Mesenchymal stem cell (in vitro differentiated cells and primary cell): ENCODE measurements around the gene FAM135A.

Source experiments
- DNase-seq: peaks from one replicate; pipeline ENCODE4 v3.0.0-alpha.2; 2013
- H2AFZ ChIP-seq: one replicate; pipeline ENCODE4 v1.6.1; 2013; ENCODE audit warnings: low read depth, mild to moderate bottlenecking, control low read depth, inconsistent platforms, low read length, moderate library complexity
- H2AK5ac ChIP-seq: 2 replicates; pipeline ENCODE4 v1.6.1; 2013; ENCODE audit warnings: low read length, moderate library complexity, mild to moderate bottlenecking, inconsistent platforms; ENCODE audit not compliant: severe bottlenecking
- H2BK120ac ChIP-seq: one replicate; pipeline ENCODE4 v1.6.1; 2013; ENCODE audit warnings: low read depth, mild to moderate bottlenecking, inconsistent platforms, low read length, moderate library complexity
- H2BK12ac ChIP-seq, 2 experiments: one replicate each; pipeline ENCODE4 v1.6.1; 2013; ENCODE audit warnings: inconsistent platforms in 2 of 2, low read length in 2 of 2, mild to moderate bottlenecking in 2 of 2, moderate library complexity in 2 of 2, control low read depth in 1 of 2
- H2BK15ac ChIP-seq: one replicate; pipeline ENCODE4 v1.6.1; 2013; ENCODE audit warnings: mild to moderate bottlenecking, low read depth, inconsistent platforms; ENCODE audit not compliant: poor library complexity, severe bottlenecking
- H2BK5ac ChIP-seq: 2 replicates; pipeline ENCODE4 v1.6.1; 2013; ENCODE audit warnings: low read depth, mild to moderate bottlenecking, low read length, control low read depth, inconsistent platforms; ENCODE audit not compliant: poor library complexity, severe bottlenecking
- H3K14ac ChIP-seq, 2 experiments: one replicate each; pipeline ENCODE4 v1.6.1; 2013; ENCODE audit warnings: inconsistent platforms in 2 of 2, low read length in 2 of 2, control low read depth in 1 of 2, mild to moderate bottlenecking in 1 of 2, moderate library complexity in 1 of 2
- H3K18ac ChIP-seq, 2 experiments: one replicate each; pipeline ENCODE4 v1.6.1; 2013; ENCODE audit warnings: inconsistent platforms in 2 of 2, low read length in 2 of 2, control low read depth in 1 of 2, low read depth in 1 of 2, mild to moderate bottlenecking in 1 of 2
- H3K23ac ChIP-seq, 2 experiments: one replicate each; pipeline ENCODE4 v1.6.1; 2013; ENCODE audit warnings: inconsistent platforms in 2 of 2, low read length in 2 of 2, mild to moderate bottlenecking in 2 of 2, moderate library complexity in 2 of 2, control low read depth in 1 of 2
- H3K27ac ChIP-seq: 2 replicates; pipeline ENCODE4 v1.5.1; 2013; ENCODE audit warnings: mild to moderate bottlenecking, moderate library complexity, low read length, control low read depth, inconsistent platforms; ENCODE audit not compliant: poor library complexity, severe bottlenecking
- H3K27me3 ChIP-seq, 2 experiments: 2 replicates each; pipeline versions ENCODE4 v1.6.1 to v1.7.0; 2013; ENCODE audit warnings: low read length in 2 of 2, mild to moderate bottlenecking in 2 of 2, moderate library complexity in 2 of 2, control low read depth in 1 of 2, inconsistent platforms in 1 of 2; ENCODE audit not compliant: control insufficient read depth in 1 of 2, insufficient read depth in 1 of 2
- H3K36me3 ChIP-seq, 2 experiments: 2 replicates each; pipeline versions ENCODE4 v1.6.1 to v1.7.0; 2013; ENCODE audit warnings: low read length in 2 of 2, control low read depth in 1 of 2, inconsistent platforms in 1 of 2, low read depth in 1 of 2, mild to moderate bottlenecking in 1 of 2; ENCODE audit not compliant: insufficient read depth in 2 of 2, control insufficient read depth in 1 of 2
- H3K4ac ChIP-seq, 2 experiments: one replicate each; pipeline ENCODE4 v1.6.1; 2013; ENCODE audit warnings: inconsistent platforms in 2 of 2, low read length in 2 of 2, mild to moderate bottlenecking in 2 of 2, moderate library complexity in 2 of 2, control low read depth in 1 of 2, low read depth in 1 of 2
- H3K4me1 ChIP-seq: 2 replicates; pipeline ENCODE4 v1.6.1; 2013; ENCODE audit warnings: low read depth, low read length, control low read depth; ENCODE audit not compliant: control insufficient read depth, insufficient read depth
- H3K4me2 ChIP-seq: 2 replicates; pipeline ENCODE4 v1.6.1; 2013; ENCODE audit warnings: low read length, mild to moderate bottlenecking, inconsistent platforms; ENCODE audit not compliant: poor library complexity, severe bottlenecking
- H3K4me3 ChIP-seq, 2 experiments: 2 replicates each; pipeline versions ENCODE4 v1.5.1 to v1.7.0; 2013; ENCODE audit warnings: low read length in 2 of 2, mild to moderate bottlenecking in 2 of 2, control low read depth in 1 of 2, low read depth in 1 of 2; ENCODE audit not compliant: insufficient read depth in 1 of 2
- H3K79me1 ChIP-seq: replicated peaks from 2 replicates; pipeline ENCODE4 v1.6.1; 2013; ENCODE audit warnings: mild to moderate bottlenecking, control low read depth, low read length, inconsistent platforms; ENCODE audit not compliant: poor library complexity, severe bottlenecking
- H3K9ac ChIP-seq: 2 replicates; pipeline ENCODE4 v1.7.0; 2013; ENCODE audit warnings: mild to moderate bottlenecking, low read length, moderate library complexity
- H3K9me3 ChIP-seq: 2 replicates; pipeline ENCODE4 v1.7.0; 2013; ENCODE audit warnings: mild to moderate bottlenecking, low read length; ENCODE audit not compliant: control insufficient read depth
- H4K8ac ChIP-seq: one replicate; pipeline ENCODE4 v1.6.1; 2013; ENCODE audit warnings: inconsistent platforms, mild to moderate bottlenecking, low read length, moderate library complexity
- H4K91ac ChIP-seq: one replicate; pipeline ENCODE4 v1.6.1; 2013; ENCODE audit warnings: mild to moderate bottlenecking, low read length, inconsistent platforms
- WGBS: methylation state at CpG from one replicate; pipeline ENCODE4 v1.1.7; 2013; ENCODE audit warnings: mixed read lengths; 5-methylcytosine and 5-hydroxymethylcytosine counted together

The FAM135A gene

GRCh38 chr6:70547313-70547712 lies 134.0 kb downstream of the FAM135A start:
- Histone ChIP-seq H2BK12ac (no peak overlapping the region), H2BK120ac (no peak overlapping the region), H3K79me1 (no peaks in the 10 kb centered on the region), H3K27me3 (no peaks in the 10 kb centered on the region), H3K18ac (no peak overlapping the region), H3K4ac (no peak overlapping the region), H3K36me3 (no peaks in the 10 kb centered on the region), H2AFZ (no peak overlapping the region), H3K27ac (no peak overlapping the region), H3K9me3 (no peaks in the 10 kb centered on the region), H3K4me1 (no peaks in the 10 kb centered on the region), H3K9ac (no peak overlapping the region), H2BK5ac (no peak overlapping the region), H4K8ac (no peak overlapping the region), H3K23ac (no peak overlapping the region), H3K4me3 (no peak overlapping the region), H3K4me2 (no peak overlapping the region), H2BK15ac (no peak overlapping the region), H4K91ac (no peak overlapping the region), H3K14ac (no peak overlapping the region), H2AK5ac (no peak overlapping the region)
- peak; percentile 22 for DNase-seq

GRCh38 chr6:70547905-70548304 lies 134.6 kb downstream of the FAM135A start:
- H3K4me2 ChIP-seq = no peak overlapping the region

GRCh38 chr6:70549327-70549726 lies 136.0 kb downstream of the FAM135A start:
- DNase-seq = no peak
- no peaks in the 10 kb centered on the region for H3K4me1 ChIP-seq
- H3K27me3 ChIP-seq = no peaks in the 10 kb centered on the region
- no peak overlapping the region for H3K4ac ChIP-seq
- H2BK15ac ChIP-seq = no peak overlapping the region
- no peaks in the 10 kb centered on the region for H3K9me3 ChIP-seq
- no peak overlapping the region for H3K4me2 ChIP-seq
- no peak overlapping the region for H2BK5ac ChIP-seq
- no peaks in the 10 kb centered on the region for H3K36me3 ChIP-seq
- no peak overlapping the region for H4K91ac ChIP-seq
- no peak overlapping the region for H2AK5ac ChIP-seq
- H2BK120ac ChIP-seq = no peak overlapping the region
- no peak overlapping the region for H2BK12ac ChIP-seq
- no peak overlapping the region for H4K8ac ChIP-seq
- H3K4me3 ChIP-seq = no peak overlapping the region
- no peak overlapping the region for H3K27ac ChIP-seq
- no peaks in the 10 kb centered on the region for H3K79me1 ChIP-seq
- H3K14ac ChIP-seq = no peak overlapping the region
- H3K23ac ChIP-seq = no peak overlapping the region
- no peak overlapping the region for H3K18ac ChIP-seq
- no peak overlapping the region for H2AFZ ChIP-seq
- H3K9ac ChIP-seq = no peak overlapping the region

More at GRCh38 chr6:70547905-70548304, 134.6 kb downstream of the FAM135A start:
- no peak overlapping the region for H2BK5ac ChIP-seq
- H3K4me1 ChIP-seq = no peaks in the 10 kb centered on the region
- WGBS = no CpG with 5 or more reads among the region's 3 CpGs
- H2BK12ac ChIP-seq = no peak overlapping the region
- H2BK15ac ChIP-seq = no peak overlapping the region
- H2AFZ ChIP-seq = no peak overlapping the region
- no peaks in the 10 kb centered on the region for H3K36me3 ChIP-seq
- no peak overlapping the region for H3K27ac ChIP-seq
- H3K27me3 ChIP-seq = no peaks in the 10 kb centered on the region
- no peak for DNase-seq
- no peak overlapping the region for H3K18ac ChIP-seq
- H3K79me1 ChIP-seq = no peaks in the 10 kb centered on the region
- H3K4ac ChIP-seq = no peak overlapping the region
- H2BK120ac ChIP-seq = no peak overlapping the region
- no peak overlapping the region for H3K4me3 ChIP-seq
- H3K9me3 ChIP-seq = no peaks in the 10 kb centered on the region
- H2AK5ac ChIP-seq = no peak overlapping the region
- no peak overlapping the region for H3K14ac ChIP-seq
- no peak overlapping the region for H3K23ac ChIP-seq
- no peak overlapping the region for H4K8ac ChIP-seq
- no peak overlapping the region for H4K91ac ChIP-seq
- no peak overlapping the region for H3K9ac ChIP-seq

- DNase-seq = no peak
- H2AFZ ChIP-seq = no peak overlapping the region
- no peaks in the 10 kb centered on the region for H3K27me3 ChIP-seq
- no peaks in the 10 kb centered on the region for H3K79me1 ChIP-seq
- no peak overlapping the region for H3K4me3 ChIP-seq
- no peak overlapping the region for H2AK5ac ChIP-seq
- H3K9me3 ChIP-seq = no peaks in the 10 kb centered on the region
- H3K18ac ChIP-seq = no peak overlapping the region
- H3K4me2 ChIP-seq = no peak overlapping the region
- H2BK120ac ChIP-seq = no peak overlapping the region
- H3K4ac ChIP-seq = no peak overlapping the region
- WGBS = 100% methylated on average over 1 of the region's 1 CpG
- no peak overlapping the region for H2BK12ac ChIP-seq
- H3K23ac ChIP-seq = no peak overlapping the region
- no peaks in the 10 kb centered on the region for H3K36me3 ChIP-seq
- no peaks in the 10 kb centered on the region for H3K4me1 ChIP-seq
- H3K9ac ChIP-seq = no peak overlapping the region
- H4K8ac ChIP-seq = no peak overlapping the region
- no peak overlapping the region for H3K27ac ChIP-seq
- no peak overlapping the region for H2BK15ac ChIP-seq
- no peak overlapping the region for H2BK5ac ChIP-seq
- H3K14ac ChIP-seq = no peak overlapping the region
- no peak overlapping the region for H4K91ac ChIP-seq
Measured at GRCh38 chr6:70551566-70551965, 138.3 kb downstream of the FAM135A start.
